ENCODE results near the gene IPO5.

Gene IPO5

GRCh38 chr13:97953376-97953970, at the start of gene IPO5:
Gene IPO5, plus strand, starts transcription at chr13:97953675. Its CDS starts 23,022 bp downstream, at chr13:97976697.
- FAIRE-seq (no peak), DNase-seq (ENCODE audit: insufficient read length, low spot score) (no peak)

DNA sequence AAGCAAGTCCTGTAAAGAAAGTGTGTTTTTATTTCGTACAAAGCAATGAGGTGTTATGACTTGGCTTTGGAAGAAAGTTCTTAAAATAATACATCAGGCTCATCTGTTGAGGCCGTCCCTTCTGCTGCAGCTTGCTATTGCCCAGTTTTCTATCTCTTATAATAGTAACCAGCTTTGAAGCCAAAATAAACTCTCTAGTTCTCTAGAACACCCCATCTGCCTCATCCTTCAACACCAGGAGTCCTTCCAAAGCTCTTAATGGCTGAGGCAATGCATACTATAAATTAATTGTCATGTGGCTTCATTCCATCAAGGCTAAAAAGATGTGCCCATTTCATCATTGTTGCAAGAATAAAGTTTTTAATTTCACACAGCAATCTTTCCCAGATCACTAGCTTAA, 49.4 kb upstream of the IPO5 start:
- FAIRE-seq = no peak
- no peak for DNase-seq (ENCODE audit: insufficient read length, low spot score)

DNA sequence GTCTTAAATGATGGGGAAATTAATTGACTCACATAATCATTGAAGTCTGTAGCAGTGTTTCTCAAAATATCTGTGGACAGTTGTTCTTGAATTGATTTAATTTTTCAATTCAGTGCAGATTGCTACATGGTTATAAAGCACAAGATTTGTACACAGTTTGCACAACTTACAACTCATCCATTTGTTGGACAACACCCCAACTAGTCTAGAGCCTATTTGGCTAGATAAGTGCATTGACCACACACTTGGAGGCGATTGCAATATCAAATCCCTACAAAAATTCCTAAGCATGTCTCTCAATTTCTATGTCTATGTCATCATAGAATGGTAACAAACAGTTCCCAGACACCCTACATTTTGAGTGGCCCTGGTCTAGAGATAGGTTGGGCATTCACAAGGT, 48.0 kb upstream of the IPO5 start:
- FAIRE-seq (no peak), DNase-seq (ENCODE audit: insufficient read length, low spot score) (no peak)

- DNase-seq (ENCODE audit: insufficient read length, low spot score) (peak; percentile 9), FAIRE-seq (peak; percentile 8)
These were observed 42.0 kb upstream of the IPO5 start for GRCh38 chr13:97911311-97912138.

DNA sequence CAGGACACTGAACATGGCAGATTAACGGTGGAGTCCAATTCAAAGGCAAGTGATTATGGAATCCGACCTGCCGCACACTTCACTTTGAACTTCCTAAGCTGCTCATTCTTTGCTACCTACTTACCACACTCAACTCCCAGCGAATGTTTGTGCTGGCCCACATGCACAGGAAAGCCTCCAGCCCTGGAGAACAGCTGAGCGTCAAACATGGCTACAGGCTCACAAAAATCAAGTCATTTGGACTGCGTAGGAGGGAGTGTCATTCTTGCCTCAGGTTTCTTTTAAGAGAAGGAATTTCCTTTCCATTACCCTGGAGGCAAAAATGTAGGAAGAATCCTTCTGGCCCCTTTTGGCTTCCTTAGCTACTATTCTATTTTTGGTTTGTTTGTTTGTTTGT, 41.3 kb upstream of the IPO5 start:
- FAIRE-seq (no peak), DNase-seq (ENCODE audit: insufficient read length, low spot score) (no peak)

GRCh38 chr13:97913206-97913605, 40.3 kb upstream of the IPO5 start:
- no peak for DNase-seq (ENCODE audit: insufficient read length, low spot score)
- no peak for FAIRE-seq

- FAIRE-seq = no peak
These were observed 38.9 kb upstream of the IPO5 start for GRCh38 chr13:97914540-97914939.

DNA sequence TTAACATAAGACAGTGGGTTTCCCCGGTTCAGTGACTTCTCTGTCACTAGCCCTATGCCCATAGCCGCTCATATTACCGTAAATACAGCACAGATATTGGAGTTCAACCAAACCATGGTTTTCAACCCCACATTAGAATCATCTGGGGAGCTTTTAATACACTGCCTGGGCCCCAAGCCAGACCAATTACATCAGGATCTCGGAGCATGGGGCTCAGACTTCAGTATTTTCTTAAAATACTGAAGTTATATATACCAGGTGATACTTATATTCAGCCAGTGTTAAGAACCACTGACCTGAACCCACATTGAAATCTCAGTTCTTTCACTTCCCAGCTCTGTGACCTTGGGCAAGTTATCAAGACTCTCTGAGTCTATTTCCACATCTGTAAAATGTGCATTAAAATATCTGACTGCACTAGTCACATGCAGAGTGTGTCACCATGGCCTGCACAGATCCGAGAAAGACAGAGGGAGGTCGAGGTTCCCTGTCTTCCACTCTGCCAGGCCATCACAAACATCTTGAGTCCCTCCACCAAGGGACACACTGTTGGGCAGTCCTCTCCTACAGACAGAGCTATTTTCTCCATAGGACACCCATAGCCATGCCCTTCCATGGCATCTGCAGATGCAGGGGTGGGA, 32.2 kb upstream of the IPO5 start:
- FAIRE-seq (no peak), DNase-seq (ENCODE audit: insufficient read length, low spot score) (no peak)

More at GRCh38 chr13:97914540-97914939, 38.9 kb upstream of the IPO5 start:
- no peak for DNase-seq (ENCODE audit: insufficient read length, low spot score)

DNA sequence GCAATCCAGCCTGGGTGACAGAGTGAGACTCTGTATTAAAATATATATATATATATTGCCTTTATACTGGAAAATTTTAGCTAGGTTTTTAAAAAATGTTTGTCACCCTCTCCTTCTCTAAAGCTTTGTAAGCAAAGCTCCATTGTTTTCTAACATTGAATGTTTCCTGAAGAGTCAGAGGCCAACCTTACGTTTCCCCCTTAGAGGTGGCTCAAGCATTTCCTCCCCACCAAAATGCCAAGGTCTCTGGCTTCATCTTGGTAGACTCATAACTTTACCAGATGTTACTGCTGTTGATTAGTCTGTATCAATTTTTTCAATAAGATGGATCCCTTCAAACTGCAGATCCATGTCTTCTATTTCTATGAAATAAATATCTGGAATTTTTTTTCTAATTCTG, 25.2 kb upstream of the IPO5 start:
- DNase-seq (ENCODE audit: insufficient read length, low spot score) (no peak), FAIRE-seq (no peak)

GRCh38 chr13:97932036-97932435, 21.4 kb upstream of the IPO5 start:
- DNase-seq (ENCODE audit: insufficient read length, low spot score) = no peak

GRCh38 chr13:97932647-97933046, 20.8 kb upstream of the IPO5 start:
- no peak for FAIRE-seq
- DNase-seq (ENCODE audit: insufficient read length, low spot score) = no peak

More at GRCh38 chr13:97932036-97932435, 21.4 kb upstream of the IPO5 start:
- no peak for FAIRE-seq

DNA sequence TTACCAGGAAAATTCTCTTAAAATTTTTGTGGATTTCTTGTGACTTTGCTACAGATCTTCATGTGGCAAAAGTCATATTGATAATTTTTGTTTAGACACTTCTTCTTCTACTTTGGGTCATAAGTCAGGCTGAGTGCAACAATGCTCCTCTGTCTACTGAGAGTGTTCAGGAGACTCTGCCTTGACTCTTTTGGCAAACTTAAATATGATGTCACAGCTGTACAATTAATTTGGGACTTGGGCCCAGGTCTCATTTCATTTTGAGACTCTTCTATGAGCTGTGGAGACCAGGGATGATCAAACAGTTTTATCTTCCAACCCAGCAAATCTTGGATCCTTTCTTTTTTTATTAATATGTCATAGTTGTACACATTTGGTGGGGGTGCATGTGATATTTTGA, 19.7 kb upstream of the IPO5 start:
- FAIRE-seq (no peak), DNase-seq (ENCODE audit: insufficient read length, low spot score) (no peak)

DNA sequence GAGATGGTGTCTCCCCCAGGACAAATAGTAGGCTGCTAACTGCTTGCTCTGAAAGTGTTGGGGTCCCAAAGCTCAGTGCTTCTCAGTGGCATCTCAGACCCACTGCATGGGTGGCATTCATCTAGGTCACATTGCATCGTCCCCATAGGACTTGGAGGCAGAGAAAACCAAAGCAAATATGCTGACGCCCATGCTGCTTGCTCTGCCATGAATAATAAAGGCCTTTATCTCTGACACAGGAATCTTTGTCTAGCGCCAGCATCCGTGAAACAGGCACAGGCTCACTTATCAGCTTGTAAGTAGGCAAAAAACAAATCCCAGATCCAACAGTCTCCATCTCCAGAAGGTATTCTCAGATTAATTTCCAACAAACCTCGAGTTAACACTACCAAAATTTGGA, 18.9 kb upstream of the IPO5 start:
- FAIRE-seq (no peak), DNase-seq (ENCODE audit: insufficient read length, low spot score) (no peak)

DNA sequence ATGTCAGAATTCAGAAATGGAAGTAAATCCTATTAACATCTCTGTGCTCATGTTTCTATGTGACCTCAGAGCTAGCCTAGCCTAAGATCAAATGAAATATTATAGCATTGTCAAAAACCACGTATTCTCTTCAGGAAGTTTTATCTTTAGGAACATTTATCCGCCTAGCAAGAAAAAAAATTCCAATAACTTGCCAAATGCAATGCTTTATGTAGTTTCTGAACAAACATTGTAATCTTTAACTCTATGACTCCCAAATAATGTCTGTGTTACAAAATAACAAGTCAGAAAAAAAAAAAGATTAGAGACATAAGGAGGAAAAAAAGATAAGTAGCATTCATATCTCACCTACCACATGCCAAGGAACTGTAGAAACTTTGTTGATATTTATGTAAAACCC, 18.4 kb upstream of the IPO5 start:
- DNase-seq (ENCODE audit: insufficient read length, low spot score) (no peak), FAIRE-seq (no peak)

DNA sequence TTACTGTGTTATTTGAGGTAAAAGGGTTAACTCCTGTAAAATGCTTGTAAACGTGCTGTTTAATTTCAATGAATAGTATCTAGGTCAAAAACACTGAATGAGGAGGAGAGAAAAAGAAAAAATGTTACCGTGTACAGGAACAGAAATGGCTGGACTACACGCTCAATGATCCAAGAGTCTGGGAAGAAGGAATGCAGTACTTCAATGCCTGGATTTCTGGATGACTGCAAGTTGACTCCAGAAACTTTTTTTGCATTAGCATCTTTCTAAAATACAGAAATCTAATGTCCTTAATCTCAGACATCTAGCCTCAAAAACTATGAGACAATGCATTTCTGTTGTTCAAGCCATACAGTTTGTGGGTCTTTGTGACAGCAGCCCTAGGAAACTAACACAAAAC, 17.4 kb upstream of the IPO5 start:
- FAIRE-seq (no peak), DNase-seq (ENCODE audit: insufficient read length, low spot score) (no peak)

DNA sequence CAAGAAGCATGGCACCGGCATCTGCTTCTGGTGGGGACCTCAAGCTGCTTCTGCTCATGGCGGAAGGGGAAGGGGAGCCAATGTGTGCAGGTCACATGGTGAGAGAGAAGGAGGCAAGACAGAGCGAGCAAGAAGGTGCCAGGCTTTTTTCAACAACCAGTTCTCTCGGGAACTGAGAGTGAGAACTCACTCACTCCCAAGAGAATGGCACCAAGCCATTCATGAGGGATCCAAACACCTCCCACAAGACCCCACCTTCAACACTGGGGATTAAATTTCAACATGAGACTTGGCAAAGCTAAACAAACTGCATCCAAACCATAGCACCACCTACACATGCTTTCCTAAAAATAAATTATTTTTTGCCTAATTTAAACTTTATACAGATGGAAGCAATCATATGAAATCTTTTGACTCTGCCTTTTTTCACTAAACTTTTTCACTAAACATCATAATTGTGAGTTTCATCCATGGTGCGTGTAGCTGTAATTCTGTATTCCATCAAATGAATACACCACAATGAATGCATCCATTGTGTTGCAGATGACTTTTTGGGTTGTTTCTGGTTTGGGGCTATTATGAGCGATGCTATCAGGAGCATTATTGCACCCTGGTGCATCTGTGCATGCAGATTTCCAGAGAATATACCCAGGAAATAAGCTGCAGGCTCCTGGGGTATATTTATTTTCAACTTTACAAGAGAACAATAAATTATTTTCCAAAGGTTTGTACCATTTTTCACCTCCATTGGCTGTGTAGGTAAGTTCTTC, 14.6 kb upstream of the IPO5 start:
- FAIRE-seq = no peak
- no peak for DNase-seq (ENCODE audit: insufficient read length, low spot score)

GRCh38 chr13:97944396-97945029, 9.0 kb upstream of the IPO5 start:
- DNase-seq (ENCODE audit: insufficient read length, low spot score) (no peak), FAIRE-seq (no peak)

- FAIRE-seq (no peak), DNase-seq (ENCODE audit: insufficient read length, low spot score) (no peak)
These were observed 8.1 kb upstream of the IPO5 start for GRCh38 chr13:97945342-97945741.

GRCh38 chr13:97945792-97946419, 7.6 kb upstream of the IPO5 start:
- DNase-seq (ENCODE audit: insufficient read length, low spot score) = no peak
- no peak for FAIRE-seq

DNA sequence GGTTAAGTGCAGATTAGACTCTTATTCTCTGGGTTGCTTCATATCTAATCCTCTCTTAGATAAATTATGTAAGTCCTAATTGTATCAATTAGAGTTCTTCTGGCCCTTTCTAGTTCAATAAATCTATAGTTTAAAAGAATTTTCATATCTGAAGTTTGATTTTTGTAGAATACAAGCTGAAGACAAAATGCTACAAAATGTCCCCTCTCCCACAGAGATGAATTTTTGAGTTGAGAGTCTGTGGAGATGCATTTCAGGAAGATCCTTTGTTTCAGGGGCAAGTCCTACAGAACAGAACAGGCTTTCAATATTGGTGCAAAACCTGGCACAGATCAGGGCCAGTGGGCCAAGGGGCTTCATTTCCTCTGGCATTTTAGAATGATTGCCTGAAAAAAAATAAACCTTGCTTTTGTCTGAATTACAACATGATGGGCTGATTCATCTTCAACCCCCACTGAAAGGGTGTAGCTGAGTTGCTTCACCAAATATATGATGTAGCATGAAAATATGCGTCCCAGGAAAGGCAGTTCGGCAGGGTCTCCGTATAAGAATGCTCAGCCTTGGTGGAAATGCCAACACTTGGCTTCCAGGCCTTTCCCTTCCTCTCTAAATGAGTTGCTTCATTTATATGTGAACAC, 6.4 kb upstream of the IPO5 start:
- FAIRE-seq (no peak), DNase-seq (ENCODE audit: insufficient read length, low spot score) (no peak)

Data from GM19239 (cell line).